ENCODE measurements around the gene CLCN6.

CLCN6 gene

GRCh38 chr1:11780380-11781147 lies 25.4 kb upstream of the CLCN6 start:
- Histone ChIP-seq H3K27me3 (ENCODE audit: insufficient read depth, poor library complexity, severe bottlenecking) (no peaks in the 10 kb centered on the region), H3K4me3 (replicated peaks; ENCODE audit: insufficient read depth, low read length) (no peak overlapping the region), H3K27ac (replicated peaks) (no peak overlapping the region)
- no peak for DNase-seq (ENCODE audit: low read depth in 1 of 2, low spot score in 1 of 2)
- TF ChIP-seq GABPA (IDR thresholded peaks at IDR 0.05; ENCODE audit: low read depth) = no peak
- no peak for TF ChIP-seq REST (IDR thresholded peaks at IDR 0.05; ENCODE audit: insufficient replicate concordance, low read depth)
- TF ChIP-seq CTCF (IDR thresholded peaks at IDR 0.05; ENCODE audit: insufficient read depth, low read length) = no peak
- no peak for TF ChIP-seq SPI1 (IDR thresholded peaks at IDR 0.05; ENCODE audit: borderline replicate concordance, low read depth)
- no peak for TF ChIP-seq POLR2AphosphoS5 (IDR thresholded peaks at IDR 0.05; ENCODE audit: low read depth)

GRCh38 chr1:11781297-11781696 lies 24.7 kb upstream of the CLCN6 start:
- H3K4me3 ChIP-seq (replicated peaks; ENCODE audit: insufficient read depth, low read length) = no peak overlapping the region
- TF ChIP-seq CTCF (IDR thresholded peaks at IDR 0.05; ENCODE audit: insufficient read depth, low read length) (no peak), POLR2AphosphoS5 (IDR thresholded peaks at IDR 0.05; ENCODE audit: low read depth) (no peak)
- no peak overlapping the region for H3K27ac ChIP-seq (replicated peaks)
- no peaks in the 10 kb centered on the region for H3K27me3 ChIP-seq (ENCODE audit: insufficient read depth, poor library complexity, severe bottlenecking)
- DNase-seq (ENCODE audit: low read depth in 1 of 2, low spot score in 1 of 2) = no peak

- TF ChIP-seq CTCF (IDR thresholded peaks at IDR 0.05; ENCODE audit: insufficient read depth, low read length) (no peak), GABPA (IDR thresholded peaks at IDR 0.05; ENCODE audit: low read depth) (no peak), REST (IDR thresholded peaks at IDR 0.05; ENCODE audit: insufficient replicate concordance, low read depth) (no peak), POLR2AphosphoS5 (IDR thresholded peaks at IDR 0.05; ENCODE audit: low read depth) (no peak)
- Histone ChIP-seq H3K4me3 (replicated peaks; ENCODE audit: insufficient read depth, low read length) (no peak overlapping the region), H3K27me3 (ENCODE audit: insufficient read depth, poor library complexity, severe bottlenecking) (no peaks in the 10 kb centered on the region), H3K27ac (replicated peaks) (no peak overlapping the region)
- no peak for DNase-seq (ENCODE audit: low read depth in 1 of 2, low spot score in 1 of 2)
Observed at GRCh38 chr1:11782127-11782708, 23.8 kb upstream of the CLCN6 start.

Measured in HL-60 (cell line).